ENCODE data around the gene CEP104. TPM values are rescaled to one million over a fixed set of nuclear protein-coding genes. Genes with fewer than 3 reads are reported as not detected.

The CEP104 gene
- total and polyA plus RNA-seq, 2 experiments from 2014 or later: 21.4 to 26.3 TPM

DNA sequence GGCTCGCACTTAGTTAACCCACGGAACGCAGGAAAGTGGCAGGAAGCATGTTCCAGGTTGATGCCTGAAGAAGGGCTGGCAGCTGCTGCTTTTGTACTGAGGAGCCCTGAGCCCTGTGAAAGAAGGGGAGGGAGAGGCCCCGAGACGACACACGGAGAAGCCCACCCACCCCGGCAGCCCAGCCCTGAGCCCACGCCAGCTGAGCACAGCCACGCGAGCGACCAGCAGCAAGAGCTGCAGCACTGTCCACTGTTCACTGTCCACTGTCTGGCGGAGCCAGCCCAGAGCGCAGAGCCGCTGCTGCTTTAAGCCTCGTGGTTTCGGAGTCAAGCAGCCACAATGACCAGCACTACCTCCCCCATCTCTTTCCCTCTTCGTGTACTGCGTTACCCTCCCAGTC lies 66.1 kb downstream of the CEP104 start:
- Histone ChIP-seq H3K4me3 (no peak overlapping the region), H3K36me3 (peaks cover 10% of the 10 kb centered on the region), H3K27me3 (no peaks in the 10 kb centered on the region), H3K4me1 (ENCODE audit: low read depth) (peaks cover 7% of the 10 kb centered on the region), H3K9me3 (ENCODE audit: low read depth) (no peaks in the 10 kb centered on the region), H3K27ac (peak overlapping the region; percentile 4)
- TF ChIP-seq, protein P1, sequence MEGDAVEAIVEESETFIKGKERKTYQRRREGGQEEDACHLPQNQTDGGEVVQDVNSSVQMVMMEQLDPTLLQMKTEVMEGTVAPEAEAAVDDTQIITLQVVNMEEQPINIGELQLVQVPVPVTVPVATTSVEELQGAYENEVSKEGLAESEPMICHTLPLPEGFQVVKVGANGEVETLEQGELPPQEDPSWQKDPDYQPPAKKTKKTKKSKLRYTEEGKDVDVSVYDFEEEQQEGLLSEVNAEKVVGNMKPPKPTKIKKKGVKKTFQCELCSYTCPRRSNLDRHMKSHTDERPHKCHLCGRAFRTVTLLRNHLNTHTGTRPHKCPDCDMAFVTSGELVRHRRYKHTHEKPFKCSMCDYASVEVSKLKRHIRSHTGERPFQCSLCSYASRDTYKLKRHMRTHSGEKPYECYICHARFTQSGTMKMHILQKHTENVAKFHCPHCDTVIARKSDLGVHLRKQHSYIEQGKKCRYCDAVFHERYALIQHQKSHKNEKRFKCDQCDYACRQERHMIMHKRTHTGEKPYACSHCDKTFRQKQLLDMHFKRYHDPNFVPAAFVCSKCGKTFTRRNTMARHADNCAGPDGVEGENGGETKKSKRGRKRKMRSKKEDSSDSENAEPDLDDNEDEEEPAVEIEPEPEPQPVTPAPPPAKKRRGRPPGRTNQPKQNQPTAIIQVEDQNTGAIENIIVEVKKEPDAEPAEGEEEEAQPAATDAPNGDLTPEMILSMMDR (IDR thresholded peaks at IDR 0.05; ENCODE audit: low read depth, low read length): no peak
- DNase-seq (ENCODE audit: low read depth in 1 of 2, low spot score in 1 of 2): no peak

DNA sequence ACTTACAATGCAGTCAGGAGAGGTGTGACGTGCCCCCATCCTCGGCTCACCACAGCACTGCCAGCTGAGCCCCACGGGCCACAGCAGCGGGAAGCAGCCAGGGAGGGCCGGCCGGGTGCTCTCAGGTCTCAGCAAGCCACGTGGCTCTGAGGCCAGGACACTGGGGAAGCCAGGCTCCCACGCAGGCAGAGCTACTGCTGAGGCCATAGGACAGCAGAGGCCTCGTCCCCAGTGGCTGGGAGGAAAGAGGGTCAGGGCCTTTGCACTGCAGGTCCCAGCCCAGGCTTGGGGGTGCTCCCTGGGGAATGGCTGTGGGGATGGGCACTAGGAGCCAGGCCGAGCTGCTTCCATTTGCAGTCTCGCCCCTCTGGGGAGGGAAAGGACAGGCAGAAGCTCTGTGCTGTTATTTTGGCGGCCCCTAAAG lies 66.5 kb downstream of the CEP104 start:
- no peak overlapping the region for H3K4me3 ChIP-seq
- no peaks in the 10 kb centered on the region for H3K9me3 ChIP-seq (ENCODE audit: low read depth)
- TF ChIP-seq, protein P1 (IDR thresholded peaks at IDR 0.05; ENCODE audit: low read depth, low read length): no peak
- H3K36me3 ChIP-seq: peaks cover 13% of the 10 kb centered on the region
- peak overlapping the region; percentile 4 for H3K27ac ChIP-seq
- peaks cover 7% of the 10 kb centered on the region for H3K4me1 ChIP-seq (ENCODE audit: low read depth)
- DNase-seq (ENCODE audit: low read depth in 1 of 2, low spot score in 1 of 2): no peak
- no peaks in the 10 kb centered on the region for H3K27me3 ChIP-seq

DNA sequence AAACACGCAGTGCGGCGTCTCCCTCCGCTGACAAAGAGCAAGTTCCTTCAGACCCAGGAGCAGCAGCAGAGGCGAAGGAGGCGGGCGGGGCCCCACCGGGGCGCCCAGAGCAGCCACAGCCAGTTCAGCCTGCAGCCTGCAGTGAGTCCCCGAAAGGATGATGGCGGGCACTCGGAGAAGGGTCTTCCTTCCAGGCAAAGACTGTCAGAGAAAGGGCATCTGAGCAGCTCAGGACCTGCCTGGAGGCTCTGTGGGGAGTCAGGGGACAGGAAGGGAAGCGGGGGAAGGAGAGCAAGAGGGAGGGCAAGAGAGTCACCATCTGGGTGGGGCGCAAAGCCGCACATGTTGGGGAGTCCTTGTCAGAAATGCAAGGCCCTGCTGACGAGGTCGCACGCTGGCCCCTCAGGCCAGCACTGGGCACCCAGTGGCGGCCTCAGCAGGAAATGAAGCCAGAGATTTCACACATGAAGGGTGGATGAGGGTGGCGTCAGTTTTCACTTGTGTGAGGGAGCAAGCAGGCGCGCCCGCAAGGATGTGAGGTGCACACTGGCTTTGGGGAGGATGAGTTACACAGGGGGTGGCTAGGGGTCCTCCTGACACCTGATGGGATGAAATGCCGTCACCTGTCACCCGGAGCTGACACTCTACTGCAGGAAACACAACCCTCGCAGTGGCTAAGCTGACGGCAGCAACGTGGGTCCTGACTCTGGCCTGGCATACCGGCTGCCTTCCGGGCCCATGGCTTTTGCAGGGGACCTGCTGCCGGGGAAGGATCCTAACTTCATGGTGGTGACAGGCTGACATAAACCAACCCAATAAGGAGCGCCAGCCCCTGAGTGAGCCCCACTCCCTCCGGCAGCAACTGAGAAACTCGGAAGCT lies 67.3 kb downstream of the CEP104 start:
- no peaks in the 10 kb centered on the region for H3K27me3 ChIP-seq
- H3K4me3 ChIP-seq: no peak overlapping the region
- no peaks in the 10 kb centered on the region for H3K4me1 ChIP-seq (ENCODE audit: low read depth)
- TF ChIP-seq, protein P1 (IDR thresholded peaks at IDR 0.05; ENCODE audit: low read depth, low read length): no peak
- peaks cover 17% of the 10 kb centered on the region for H3K36me3 ChIP-seq
- peak overlapping the region; percentile 4 for H3K27ac ChIP-seq
- no peak for DNase-seq (ENCODE audit: low read depth in 1 of 2, low spot score in 1 of 2)
- H3K9me3 ChIP-seq (ENCODE audit: low read depth): no peaks in the 10 kb centered on the region

DNA sequence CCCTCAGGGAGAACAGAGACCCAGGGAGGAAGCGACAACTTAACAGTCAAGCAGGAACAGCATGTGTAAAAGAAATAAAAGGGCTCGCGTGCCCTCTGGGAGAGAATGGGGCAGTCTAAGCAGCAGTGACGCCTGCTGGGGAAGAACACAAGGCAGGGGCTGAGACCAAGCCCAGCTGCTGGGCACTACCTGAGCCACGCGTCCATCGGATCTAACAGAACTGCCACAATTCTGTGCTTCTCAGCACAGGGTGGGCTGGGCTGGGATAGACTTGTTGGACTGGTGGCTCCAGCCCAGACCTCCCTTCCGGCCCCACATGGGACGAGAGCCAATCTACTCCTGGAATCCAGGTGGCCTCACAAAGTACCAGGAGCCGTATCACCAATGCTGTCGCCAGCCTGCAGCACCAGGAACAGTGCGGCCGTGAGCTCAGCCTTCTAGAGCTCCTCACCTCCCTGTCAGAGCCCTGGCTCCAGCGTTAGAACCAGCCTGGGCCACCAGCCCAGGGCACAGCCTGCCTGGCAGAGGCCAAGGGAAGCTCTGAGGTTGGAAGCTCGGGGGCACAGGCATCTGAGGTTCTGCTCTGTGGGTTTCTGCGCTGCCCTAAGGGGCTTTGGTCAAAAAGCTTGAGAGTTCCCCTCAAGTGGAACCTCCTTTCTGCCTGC lies 68.1 kb downstream of the CEP104 start:
- Histone ChIP-seq H3K4me3 (no peak overlapping the region), H3K27me3 (no peaks in the 10 kb centered on the region), H3K36me3 (peaks cover 24% of the 10 kb centered on the region), H3K4me1 (ENCODE audit: low read depth) (no peaks in the 10 kb centered on the region), H3K27ac (no peak overlapping the region), H3K9me3 (ENCODE audit: low read depth) (no peaks in the 10 kb centered on the region)
- DNase-seq (ENCODE audit: low read depth in 1 of 2, low spot score in 1 of 2): no peak
- TF ChIP-seq, protein P1 (IDR thresholded peaks at IDR 0.05; ENCODE audit: low read depth, low read length): no peak

DNA sequence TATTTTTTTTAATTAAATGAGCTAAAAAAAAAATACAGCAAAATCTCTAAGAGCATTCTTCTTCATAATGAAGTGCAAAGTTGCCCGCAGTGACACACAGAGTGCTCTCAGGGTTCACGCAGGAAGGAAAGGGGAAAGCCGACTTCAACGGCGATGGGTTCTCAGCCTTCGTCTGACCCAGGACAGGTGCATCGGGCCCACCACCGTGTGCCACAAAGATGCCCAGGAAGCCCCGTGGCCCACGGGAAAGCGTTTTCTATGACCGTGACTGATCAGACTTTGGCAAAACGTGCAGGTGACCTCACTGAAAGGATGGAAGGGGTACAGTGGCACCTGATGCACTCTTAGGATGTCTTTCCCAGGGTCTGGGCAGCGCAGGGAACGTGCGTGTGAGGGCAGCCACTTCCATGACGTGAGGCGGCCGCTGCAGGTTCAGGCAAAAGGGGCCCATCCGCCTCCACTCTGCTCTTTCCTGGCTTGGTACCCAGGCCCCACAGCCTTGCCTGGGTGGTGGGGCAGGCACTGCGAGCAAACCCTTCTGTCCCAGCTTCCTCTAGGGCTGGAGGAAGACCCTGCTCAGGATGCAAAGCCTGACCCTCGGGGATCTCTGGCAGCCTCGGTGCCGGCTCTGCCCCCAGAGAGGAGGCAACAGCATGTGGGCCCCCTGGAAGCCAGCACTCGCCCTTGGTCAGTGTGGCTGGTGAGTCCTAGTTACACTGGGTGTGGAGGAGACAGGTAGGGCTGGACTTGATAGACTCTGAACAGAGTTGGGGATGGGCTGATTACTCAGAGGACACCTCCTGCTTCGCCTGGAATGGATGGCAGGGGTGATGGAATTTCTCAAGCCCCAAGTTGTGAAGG lies 69.0 kb downstream of the CEP104 start:
- no peaks in the 10 kb centered on the region for H3K4me1 ChIP-seq (ENCODE audit: low read depth)
- no peak for DNase-seq (ENCODE audit: low read depth in 1 of 2, low spot score in 1 of 2)
- H3K36me3 ChIP-seq: peaks cover 29% of the 10 kb centered on the region
- no peak overlapping the region for H3K27ac ChIP-seq
- H3K4me3 ChIP-seq: no peak overlapping the region
- H3K9me3 ChIP-seq (ENCODE audit: low read depth): no peaks in the 10 kb centered on the region
- H3K27me3 ChIP-seq: no peaks in the 10 kb centered on the region
- TF ChIP-seq, protein P1 (IDR thresholded peaks at IDR 0.05; ENCODE audit: low read depth, low read length): no peak
